Measurements from ENCODE around the gene CLDN20.
"Not testable (repeated sequence)": the region's sequence is repeated elsewhere in the genome, so short reads cannot be mapped to it uniquely, and the experiment has no call there.

Gene CLDN20

GRCh38 chr6:155263373-155264063 lies at the start of gene CLDN20:
Gene CLDN20, plus strand, starts transcription at chr6:155264013. Its CDS starts 11,707 bp downstream, at chr6:155275720.
- H3K27ac ChIP-seq: no peak within 1 kb of the TSS

GRCh38 chr6:155215906-155216305 lies 47.9 kb upstream of the CLDN20 start:
- TF ChIP-seq CTCF (conservative IDR thresholded peaks at IDR 0.05) (no peak), ZFX (IDR thresholded peaks at IDR 0.05) (no peak)
- H3K27ac ChIP-seq: no peak overlapping the region

More at GRCh38 chr6:155263373-155264063, at the start of gene CLDN20:
- TF ChIP-seq CTCF (conservative IDR thresholded peaks at IDR 0.05): no peak
- TF ChIP-seq ZFX (IDR thresholded peaks at IDR 0.05): no peak

- TF ChIP-seq CTCF (conservative IDR thresholded peaks at IDR 0.05): no peak
- TF ChIP-seq ZFX (IDR thresholded peaks at IDR 0.05): no peak
- no peak overlapping the region for H3K27ac ChIP-seq
Observed at GRCh38 chr6:155216312-155217046, 47.3 kb upstream of the CLDN20 start.

- H3K27ac ChIP-seq: not testable (repeated sequence)
Observed at GRCh38 chr6:155218711-155219110, 45.1 kb upstream of the CLDN20 start.

- TF ChIP-seq CTCF (conservative IDR thresholded peaks at IDR 0.05) (no peak), ZFX (IDR thresholded peaks at IDR 0.05) (no peak)
Observed at GRCh38 chr6:155219299-155219698, 44.5 kb upstream of the CLDN20 start.

GRCh38 chr6:155219858-155220301 lies 43.9 kb upstream of the CLDN20 start:
- TF ChIP-seq CTCF (conservative IDR thresholded peaks at IDR 0.05) (no peak), ZFX (IDR thresholded peaks at IDR 0.05) (no peak)
- H3K27ac ChIP-seq: no peak overlapping the region

More at GRCh38 chr6:155219299-155219698, 44.5 kb upstream of the CLDN20 start:
- no peak overlapping the region for H3K27ac ChIP-seq

GRCh38 chr6:155221086-155221485 lies 42.7 kb upstream of the CLDN20 start:
- no peak overlapping the region for H3K27ac ChIP-seq
- no peak for TF ChIP-seq CTCF (conservative IDR thresholded peaks at IDR 0.05)
